Kidney (tissue), 14 donors: ENCODE data around the gene ZNF699. TPM values are rescaled to one million over a fixed set of nuclear protein-coding genes. Genes with fewer than 3 reads are reported as not detected.
A peak's percentile ranks its signal among the peaks of the same experiment; 100 is the strongest.

Source experiments
- DNase-seq, 5 donors: peaks; one replicate each; pipeline ENCODE4 v3.0.0-alpha.2; 2013 to 2020
- FAIRE-seq: peaks from 2 replicates; lab custom pipeline; 2012; peaks lifted over from hg19 to GRCh38; lab: Jason Lieb, UNC
- H3K27ac ChIP-seq, 2 donors: one replicate each; pipeline ENCODE4 v1.7.0; 2013; ENCODE audit warnings: low read depth in 2 of 2, low read length in 2 of 2, inconsistent platforms in 1 of 2
- H3K27me3 ChIP-seq: one replicate; pipeline ENCODE4 v1.7.1; 2013; ENCODE audit warnings: low read length, inconsistent platforms; ENCODE audit not compliant: control insufficient read depth, insufficient read depth
- H3K36me3 ChIP-seq, 3 donors: one replicate each; pipeline versions ENCODE4 v1.7.0 to v1.7.1; 2013; ENCODE audit warnings: low read length in 3 of 3, control low read depth in 1 of 3, inconsistent platforms in 1 of 3; ENCODE audit not compliant: insufficient read depth in 3 of 3, control insufficient read depth in 2 of 3
- H3K4me1 ChIP-seq, 3 donors: one replicate each; pipeline versions ENCODE4 v1.7.0 to v1.7.1; 2013; ENCODE audit warnings: low read length in 3 of 3, inconsistent platforms in 1 of 3, low read depth in 1 of 3; ENCODE audit not compliant: control insufficient read depth in 2 of 3, insufficient read depth in 2 of 3
- H3K4me3 ChIP-seq, 3 donors: one replicate each; pipeline versions ENCODE4 v1.7.0 to v1.8.1; 2013; ENCODE audit warnings: low read length in 3 of 3, control low read depth in 1 of 3, inconsistent platforms in 1 of 3
- H3K9ac ChIP-seq, 3 donors: one replicate each; pipeline versions ENCODE4 v1.7.0 to v1.7.1; 2013; ENCODE audit warnings: low read length in 3 of 3, control low read depth in 1 of 3, inconsistent platforms in 1 of 3
- H3K9me3 ChIP-seq, 3 donors: one replicate each; pipeline versions ENCODE4 v1.7.0 to v1.7.1; 2013; ENCODE audit warnings: low read length in 3 of 3, control low read depth in 1 of 3, inconsistent platforms in 1 of 3; ENCODE audit not compliant: control insufficient read depth in 2 of 3, insufficient read depth in 1 of 3
- intact Hi-C: fragments of 100-400 bp; cut with DNase I; formaldehyde crosslinking; loops from one replicate; pipeline ENCODE4 v1.11.1; 2022
- polyA plus RNA-seq: library from polyadenylated mRNA; stranded (reverse); fragments of 350-450 nt; fragmentation: Illumina TruSeq; extraction: RNeasy Lipid Tissue Mini Kit (QIAGEN cat#74804); gene quantifications from one replicate; pipeline ENCODE4 v1.2.3, GENCODE V29; 2014; ENCODE audit warnings: low read depth, low replicate concordance; ENCODE audit not compliant: insufficient read depth
- total RNA-seq: library from RNA; stranded (reverse); fragmentation: NEBNext Ultra II Directional; extraction: Animal tissue kit (Norgen Biotek cat#: 25700); gene quantifications from one replicate; pipeline ENCODE4 v1.2.1, GENCODE V29; 2021
- TF ChIP-seq, protein P1 (sequence below): IDR thresholded peaks from 3 replicates; pipeline ENCODE4 v1.5.1; 2012; ENCODE audit warnings: mild to moderate bottlenecking, moderate library complexity, borderline replicate concordance; ENCODE audit not compliant: insufficient read depth; ENCODE audit errors: extremely low read depth
- donor health status: control.
- donor health status: control.
- donor health status: control.
- donor health status: control.
- donor health status: control.
- donor health status: DM: yes; HTN: yes; CAD: no.
- donor health status: Normal renal cell carcinoma (clear cell type).

ZNF699 gene
- total and polyA plus RNA-seq, 2 donors from 2014 or later: 0.69 to 11.4 TPM

DNA sequence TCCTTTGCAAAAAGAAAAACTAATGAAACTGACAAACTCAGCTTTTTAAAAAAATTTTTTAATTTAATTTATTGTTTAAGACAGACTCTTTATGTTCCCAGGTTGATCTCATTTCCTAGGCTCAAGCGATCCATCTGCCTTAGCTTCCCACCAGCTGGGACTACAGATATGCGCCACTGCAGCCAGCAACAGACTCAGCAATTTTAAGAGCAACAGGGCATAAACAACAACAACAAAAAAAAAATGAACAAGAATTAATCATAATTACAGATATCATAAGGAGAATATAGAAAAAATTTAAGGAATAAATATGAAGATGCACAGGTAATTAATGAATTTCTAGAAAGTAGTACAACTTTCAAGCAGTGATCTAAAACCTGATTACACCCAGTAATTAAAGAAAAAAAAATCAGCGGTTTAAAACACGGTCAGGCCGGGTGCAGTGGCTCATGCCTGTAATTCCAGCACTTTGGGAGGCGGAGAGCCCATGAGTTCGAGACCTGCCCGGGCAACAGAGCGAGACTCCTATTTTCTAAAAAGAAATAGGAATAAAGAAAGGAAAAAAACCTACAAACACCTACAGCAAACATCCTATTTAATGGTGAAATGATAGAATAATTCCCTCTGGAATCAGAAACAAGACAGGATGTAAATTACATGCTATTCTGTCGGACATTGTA lies 1.4 kb downstream of the ZNF699 start:
- no peaks in the 10 kb centered on the region for H3K27me3 ChIP-seq
- peaks cover 0 to 4% (median 2%) of the 10 kb centered on the region in 3 donors for H3K4me1 ChIP-seq
- FAIRE-seq (no peak), DNase-seq (peak in 1 of 5 donors; percentile 19)
- TF ChIP-seq, protein P1, sequence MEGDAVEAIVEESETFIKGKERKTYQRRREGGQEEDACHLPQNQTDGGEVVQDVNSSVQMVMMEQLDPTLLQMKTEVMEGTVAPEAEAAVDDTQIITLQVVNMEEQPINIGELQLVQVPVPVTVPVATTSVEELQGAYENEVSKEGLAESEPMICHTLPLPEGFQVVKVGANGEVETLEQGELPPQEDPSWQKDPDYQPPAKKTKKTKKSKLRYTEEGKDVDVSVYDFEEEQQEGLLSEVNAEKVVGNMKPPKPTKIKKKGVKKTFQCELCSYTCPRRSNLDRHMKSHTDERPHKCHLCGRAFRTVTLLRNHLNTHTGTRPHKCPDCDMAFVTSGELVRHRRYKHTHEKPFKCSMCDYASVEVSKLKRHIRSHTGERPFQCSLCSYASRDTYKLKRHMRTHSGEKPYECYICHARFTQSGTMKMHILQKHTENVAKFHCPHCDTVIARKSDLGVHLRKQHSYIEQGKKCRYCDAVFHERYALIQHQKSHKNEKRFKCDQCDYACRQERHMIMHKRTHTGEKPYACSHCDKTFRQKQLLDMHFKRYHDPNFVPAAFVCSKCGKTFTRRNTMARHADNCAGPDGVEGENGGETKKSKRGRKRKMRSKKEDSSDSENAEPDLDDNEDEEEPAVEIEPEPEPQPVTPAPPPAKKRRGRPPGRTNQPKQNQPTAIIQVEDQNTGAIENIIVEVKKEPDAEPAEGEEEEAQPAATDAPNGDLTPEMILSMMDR: no peak
- no peak overlapping the region for H3K27ac ChIP-seq
- H3K9ac ChIP-seq: no peak overlapping the region
- H3K36me3 ChIP-seq: peaks cover 0 to 8% (median 1%) of the 10 kb centered on the region in 3 donors
- H3K4me3 ChIP-seq: peak overlapping the region; percentile 87 to 96 (median 93)
- intact Hi-C loops: no loop called here
- peaks cover 0 to 9% (median 0%) of the 10 kb centered on the region in 3 donors for H3K9me3 ChIP-seq

DNA sequence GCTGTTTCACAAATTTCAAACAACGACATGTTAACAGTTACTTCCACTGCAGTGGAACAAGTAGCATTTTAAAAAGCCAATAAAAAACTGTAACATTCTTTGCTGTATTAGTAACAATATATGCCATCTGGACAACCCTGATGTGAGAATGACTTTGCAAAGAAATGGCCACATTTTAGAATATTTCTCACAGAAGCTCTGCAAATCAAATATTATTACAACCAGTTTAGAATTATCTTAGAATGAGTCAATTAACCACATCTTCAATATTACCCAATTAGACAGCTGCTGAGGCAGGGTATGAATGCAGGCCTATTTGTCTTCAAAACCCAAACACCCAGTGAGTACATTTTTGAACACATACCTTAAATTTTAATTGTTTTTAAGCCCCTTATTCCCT lies 3.2 kb downstream of the ZNF699 start:
- intact Hi-C loops: no loop called here
- no peak overlapping the region for H3K27ac ChIP-seq
- TF ChIP-seq, protein P1: no peak
- H3K4me3 ChIP-seq: no peak overlapping the region
- DNase-seq (no peak), FAIRE-seq (no peak)
- no peaks in the 10 kb centered on the region for H3K27me3 ChIP-seq
- H3K9me3 ChIP-seq: peaks cover 0 to 20% (median 0%) of the 10 kb centered on the region in 3 donors
- peaks cover 9 to 18% (median 11%) of the 10 kb centered on the region in 3 donors for H3K36me3 ChIP-seq
- H3K9ac ChIP-seq: no peak overlapping the region
- peaks cover 0 to 4% (median 2%) of the 10 kb centered on the region in 3 donors for H3K4me1 ChIP-seq

DNA sequence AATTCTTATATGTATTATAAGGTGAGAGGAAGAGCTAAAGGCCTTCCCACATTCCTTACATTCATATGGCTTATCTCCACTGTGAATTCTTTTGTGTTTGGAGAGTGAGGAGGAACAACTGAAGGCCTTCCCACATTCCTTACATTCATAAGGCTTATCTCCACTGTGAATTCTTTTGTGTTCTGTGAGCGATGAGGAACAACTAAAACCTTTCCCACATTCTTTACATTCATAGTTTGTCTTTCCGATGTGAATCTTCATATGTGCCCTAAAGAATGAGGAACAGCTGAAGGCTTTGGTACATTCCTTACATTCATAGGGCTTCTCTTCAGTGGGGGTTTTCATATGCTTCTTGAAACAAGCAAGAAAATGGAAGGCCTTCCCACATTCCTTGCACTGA lies 13.3 kb downstream of the ZNF699 start:
- no peak for FAIRE-seq
- Histone ChIP-seq H3K27me3 (no peaks in the 10 kb centered on the region), H3K9ac (no peak overlapping the region), H3K27ac (no peak overlapping the region), H3K9me3 (peaks cover 15 to 74% (median 39%) of the 10 kb centered on the region in 3 donors), H3K4me1 (no peaks in the 10 kb centered on the region), H3K4me3 (peak overlapping the region in 1 of 3 donors; percentile 9), H3K36me3 (peaks cover 28 to 58% (median 41%) of the 10 kb centered on the region in 3 donors)
- intact Hi-C loops: no loop called here
- TF ChIP-seq, protein P1: no peak
- DNase-seq: no peak
